OCI-LY7 (cell line): Measurements from ENCODE around the gene ABCC4.

Experiments
- CTCF ChIP-seq: fragments of 200-600 bp; sonication (generic); conservative IDR thresholded peaks from 2 replicates; pipeline ENCODE4 v1.5.1; 2014; ENCODE audit warnings: mild to moderate bottlenecking, antibody characterized with exemption, low read length, moderate library complexity, mixed read lengths
- EZH2phosphoT487 ChIP-seq: fragments of 200-600 bp; sonication (generic); IDR thresholded peaks from 2 replicates; pipeline ENCODE4 v1.6.1; 2018; ENCODE audit warnings: low read depth, borderline replicate concordance, mild to moderate bottlenecking, mixed run types, antibody characterized with exemption, low read length, moderate library complexity, mixed read lengths

GRCh38 chr13:95050800-95051615 is 250.2 kb downstream of the ABCC4 start:
- TF ChIP-seq CTCF, result no peak
- no peak for TF ChIP-seq EZH2phosphoT487
